ENCODE results near the gene CEACAM21.

DNA sequence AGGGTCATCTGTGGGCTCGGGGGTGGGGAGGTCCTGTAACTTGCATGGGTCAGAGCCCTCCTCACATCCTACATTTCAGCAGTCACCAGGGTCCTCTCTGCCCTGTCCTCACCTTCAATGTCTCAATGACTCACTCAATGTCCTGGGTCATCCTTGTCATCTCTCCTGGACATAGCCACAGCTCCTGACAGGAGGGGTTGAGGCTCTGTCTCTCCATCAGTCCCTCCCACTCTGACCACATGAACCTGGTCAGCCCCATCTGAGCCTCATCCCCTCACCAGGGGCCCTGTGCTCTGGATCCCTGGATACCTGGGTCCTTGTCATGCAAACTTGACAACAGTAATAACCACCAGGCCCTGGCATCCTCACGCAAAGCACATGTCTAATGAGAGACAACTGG lies 13.4 kb downstream of the CEACAM21 start:
- TF ChIP-seq, protein P1, sequence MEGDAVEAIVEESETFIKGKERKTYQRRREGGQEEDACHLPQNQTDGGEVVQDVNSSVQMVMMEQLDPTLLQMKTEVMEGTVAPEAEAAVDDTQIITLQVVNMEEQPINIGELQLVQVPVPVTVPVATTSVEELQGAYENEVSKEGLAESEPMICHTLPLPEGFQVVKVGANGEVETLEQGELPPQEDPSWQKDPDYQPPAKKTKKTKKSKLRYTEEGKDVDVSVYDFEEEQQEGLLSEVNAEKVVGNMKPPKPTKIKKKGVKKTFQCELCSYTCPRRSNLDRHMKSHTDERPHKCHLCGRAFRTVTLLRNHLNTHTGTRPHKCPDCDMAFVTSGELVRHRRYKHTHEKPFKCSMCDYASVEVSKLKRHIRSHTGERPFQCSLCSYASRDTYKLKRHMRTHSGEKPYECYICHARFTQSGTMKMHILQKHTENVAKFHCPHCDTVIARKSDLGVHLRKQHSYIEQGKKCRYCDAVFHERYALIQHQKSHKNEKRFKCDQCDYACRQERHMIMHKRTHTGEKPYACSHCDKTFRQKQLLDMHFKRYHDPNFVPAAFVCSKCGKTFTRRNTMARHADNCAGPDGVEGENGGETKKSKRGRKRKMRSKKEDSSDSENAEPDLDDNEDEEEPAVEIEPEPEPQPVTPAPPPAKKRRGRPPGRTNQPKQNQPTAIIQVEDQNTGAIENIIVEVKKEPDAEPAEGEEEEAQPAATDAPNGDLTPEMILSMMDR (conservative IDR thresholded peaks at IDR 0.05 in 1 of 2, IDR thresholded peaks at IDR 0.05 in 1 of 2; ENCODE audit: extremely low read depth in 1 of 2, insufficient read depth in 1 of 2, low read depth in 1 of 2, low read length in 2 of 2), result no peak
- no peak for TF ChIP-seq EZH2 (IDR thresholded peaks at IDR 0.05; ENCODE audit: borderline replicate concordance, low read length)
